Nucleus accumbens (tissue), 56 donors: ENCODE results near the gene MRPS16.

Experiments
- DNase-seq, 56 donors: peaks; one replicate each; lab custom pipeline; 2025; lab: John Stamatoyannopoulos, UW

The MRPS16 gene

GRCh38 chr10:73244866-73245477 is 7.5 kb downstream of the MRPS16 start:
- DNase-seq: no peak

DNA sequence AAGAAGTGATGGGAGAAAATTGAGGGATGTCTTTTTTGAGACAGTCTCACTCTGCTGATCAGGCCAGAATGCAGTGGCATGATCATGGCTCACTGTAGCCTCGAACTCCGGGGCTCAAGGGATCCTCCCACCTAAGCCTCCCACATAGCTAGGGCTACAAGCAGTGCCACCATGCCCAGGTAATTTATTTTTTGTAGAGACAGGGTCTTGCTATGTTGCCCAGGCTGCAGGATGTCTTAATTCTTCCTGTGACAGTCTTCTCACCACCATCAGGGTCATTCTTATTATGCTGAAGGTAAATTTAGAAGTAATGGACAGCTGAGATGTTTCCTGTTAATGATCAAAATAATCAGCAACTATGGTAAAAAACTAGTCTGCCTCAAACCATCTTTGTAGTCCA is 12.5 kb downstream of the MRPS16 start:
- no peak for DNase-seq

GRCh38 chr10:73238990-73239566 is 13.4 kb downstream of the MRPS16 start:
- no peak for DNase-seq

DNA sequence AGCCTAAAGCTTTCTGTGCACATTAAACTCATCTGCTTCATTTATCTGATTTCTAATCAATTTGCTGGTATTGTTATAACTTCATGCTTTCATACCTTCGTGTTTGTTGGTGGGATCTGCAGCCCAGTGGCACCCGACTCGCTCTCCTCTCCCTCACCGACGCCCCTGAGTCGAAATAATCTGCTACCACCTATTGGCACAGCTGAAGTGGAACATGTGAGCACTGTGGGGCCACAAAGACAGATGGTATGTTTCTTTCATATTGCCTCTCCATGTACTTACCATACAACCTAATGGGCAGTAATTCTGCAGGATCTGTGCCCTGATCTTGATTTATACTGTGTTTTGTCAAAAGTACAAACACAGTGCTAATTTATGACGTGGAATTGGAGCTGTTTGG is 17.7 kb downstream of the MRPS16 start:
- DNase-seq: no peak

DNA sequence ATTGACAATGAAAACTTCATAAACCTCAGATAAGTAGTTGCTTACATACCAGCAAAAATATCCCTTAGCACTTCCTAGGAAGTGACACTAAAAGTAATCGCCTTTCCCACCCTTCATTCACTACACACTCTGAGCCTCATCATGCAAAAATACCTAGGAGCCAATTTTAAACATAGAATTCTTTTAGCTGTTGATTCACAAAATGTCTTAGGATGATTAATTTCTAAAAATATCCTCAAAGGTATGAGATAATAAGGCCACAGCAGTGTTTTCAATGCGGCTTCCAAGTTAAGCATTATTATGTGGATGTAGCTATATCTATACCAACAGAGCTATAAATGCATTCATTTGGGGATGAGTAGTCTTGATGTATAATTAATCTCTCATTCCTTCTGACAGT is 18.6 kb downstream of the MRPS16 start:
- no peak for DNase-seq

DNA sequence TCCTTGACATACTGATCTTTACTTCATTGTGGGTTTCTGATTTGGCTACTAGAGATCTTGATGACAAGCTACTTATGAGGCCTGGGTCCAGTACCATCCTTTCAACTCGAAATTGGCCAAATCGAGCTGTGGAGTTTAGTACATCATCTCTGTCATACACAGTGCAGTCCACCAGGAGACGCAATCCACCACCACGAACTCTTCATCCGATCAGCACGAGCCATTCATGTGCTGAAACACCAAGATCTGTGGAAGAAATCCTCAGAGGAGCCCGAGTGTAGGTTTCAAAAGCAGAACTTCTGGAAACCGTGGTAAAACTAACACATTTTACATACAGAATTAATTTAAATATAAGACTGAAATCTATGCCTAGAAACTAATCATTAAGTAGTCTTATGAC is 19.6 kb downstream of the MRPS16 start:
- no peak for DNase-seq

DNA sequence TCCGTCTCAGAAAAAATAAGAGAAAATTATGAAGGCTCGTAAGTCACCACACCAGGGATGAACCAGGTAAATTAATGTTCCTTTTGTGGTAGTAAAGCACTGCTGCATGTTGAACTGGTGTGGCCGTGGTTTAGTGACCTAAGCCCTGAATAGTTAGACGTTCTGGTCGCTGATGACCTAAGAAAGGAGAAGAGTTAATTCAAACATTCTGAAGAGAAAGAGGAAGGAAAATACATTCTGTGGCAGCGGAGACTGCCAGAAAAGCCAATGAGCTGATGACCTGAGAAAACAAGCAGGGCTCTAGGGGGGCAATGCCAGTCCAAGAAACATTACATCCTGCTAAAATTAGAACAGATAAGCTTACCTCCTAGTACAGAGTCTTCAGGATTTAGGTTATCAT is 22.9 kb downstream of the MRPS16 start:
- DNase-seq: no peak

DNA sequence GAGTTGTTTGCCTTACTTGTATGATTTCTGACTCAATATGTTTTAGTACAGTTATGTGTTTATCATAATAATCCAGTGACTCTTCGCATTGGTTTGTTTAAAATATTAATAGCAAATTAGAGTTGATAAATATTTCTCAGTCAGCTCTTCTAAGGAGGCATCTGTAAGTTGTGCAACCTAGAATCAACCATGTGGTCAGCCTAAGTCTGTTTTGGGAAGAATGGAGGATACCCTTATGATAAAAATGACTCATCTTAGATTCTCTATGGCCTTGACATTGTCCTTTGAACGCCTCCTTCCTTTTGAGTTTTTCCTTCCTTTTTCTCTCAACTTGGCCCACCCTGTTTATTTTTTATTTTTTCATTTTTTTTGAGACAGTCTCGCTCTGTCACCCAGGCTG is 24.2 kb downstream of the MRPS16 start:
- no peak for DNase-seq

DNA sequence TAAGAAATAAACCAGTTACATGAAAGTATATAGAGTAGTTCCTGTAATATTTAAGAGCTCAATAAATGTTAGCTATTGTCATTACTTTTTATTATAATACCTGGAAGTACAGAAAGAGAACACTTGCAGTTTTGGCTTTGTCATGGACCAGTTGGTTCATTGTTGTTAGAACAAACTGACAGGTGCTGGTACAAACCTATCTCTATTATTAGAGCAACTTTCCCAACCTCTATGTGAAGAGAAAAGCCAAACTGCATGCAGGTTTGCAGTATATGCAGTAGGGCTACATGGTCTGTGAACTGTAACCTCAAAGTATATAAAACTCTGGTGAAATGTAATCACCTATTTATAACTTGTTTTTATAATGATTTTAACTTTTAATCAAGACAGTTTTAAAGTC is 25.8 kb downstream of the MRPS16 start:
- no peak for DNase-seq

DNA sequence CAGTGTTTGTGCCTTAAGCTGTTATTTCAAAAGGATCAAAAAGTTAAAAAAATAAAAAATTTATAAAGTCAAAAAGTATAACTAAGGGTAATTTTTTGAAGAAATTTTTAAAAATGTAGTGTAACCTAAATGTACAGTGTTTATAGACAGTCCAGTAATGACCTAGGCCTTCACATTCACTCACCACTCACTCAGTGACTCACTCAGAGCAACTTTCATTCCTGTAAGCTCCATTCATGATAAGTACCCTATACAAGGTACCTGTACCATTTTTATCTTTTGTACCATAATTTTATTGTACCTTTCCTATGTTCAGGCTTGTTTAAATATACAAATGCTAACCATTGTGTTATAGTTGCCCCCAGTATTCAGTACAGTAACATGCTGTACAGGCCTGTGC is 26.9 kb downstream of the MRPS16 start:
- no peak for DNase-seq

- no peak for DNase-seq
Observed at GRCh38 chr10:73220989-73221388, 31.5 kb downstream of the MRPS16 start.

DNA sequence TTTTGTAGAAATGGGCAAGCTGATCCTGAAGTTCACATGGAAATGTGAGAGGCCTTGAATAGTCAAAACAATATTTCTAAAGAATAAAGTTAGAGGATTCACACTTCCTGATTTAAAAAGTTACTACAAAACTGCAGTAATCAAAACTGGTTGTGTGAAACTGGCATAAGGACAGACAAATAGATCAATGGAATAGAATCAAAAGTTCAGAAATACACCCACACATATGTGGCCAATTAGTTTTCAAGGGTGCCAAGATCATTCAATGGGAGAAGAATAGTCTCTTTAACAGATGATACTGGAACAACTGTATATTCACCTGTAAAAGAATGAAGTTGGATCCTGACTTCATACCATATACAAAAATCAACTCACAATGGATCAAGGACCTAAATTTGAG is 33.1 kb downstream of the MRPS16 start:
- DNase-seq: no peak

- DNase-seq: no peak
Observed at GRCh38 chr10:73218431-73219191, 33.8 kb downstream of the MRPS16 start.

- no peak for DNase-seq
Observed at GRCh38 chr10:73217628-73218027, 34.8 kb downstream of the MRPS16 start.

- DNase-seq: no peak
Observed at GRCh38 chr10:73215749-73216148, 36.7 kb downstream of the MRPS16 start.

GRCh38 chr10:73211106-73211811 is 41.2 kb downstream of the MRPS16 start:
- no peak for DNase-seq

- no peak for DNase-seq
Observed at GRCh38 chr10:73210395-73211105, 41.9 kb downstream of the MRPS16 start.

- no peak for DNase-seq
Observed at GRCh38 chr10:73209705-73210104, 42.7 kb downstream of the MRPS16 start.

GRCh38 chr10:73207883-73208282 is 44.6 kb downstream of the MRPS16 start:
- no peak for DNase-seq

GRCh38 chr10:73206385-73206784 is 46.1 kb downstream of the MRPS16 start:
- no peak for DNase-seq

- no peak for DNase-seq
Observed at GRCh38 chr10:73205890-73206289, 46.6 kb downstream of the MRPS16 start.
